GM12878 (cell line): ENCODE results near the gene TMEM217.

Source experiments
- CREM ChIP-seq: IDR thresholded peaks from 2 replicates; pipeline ENCODE4 v1.6.1; 2014; ENCODE audit warnings: antibody characterized with exemption, low read depth
- REST ChIP-seq: IDR thresholded peaks from 2 replicates; pipeline ENCODE4 v1.6.1; 2012; ENCODE audit warnings: mild to moderate bottlenecking, low read depth, low read length
- SIN3A ChIP-seq: IDR thresholded peaks from 2 replicates; pipeline ENCODE4 v1.6.1; 2012; ENCODE audit warnings: low read depth, low read length, improper control_type of control experiment

- TF ChIP-seq CREM (no peak), SIN3A (no peak), REST (no peak)
These were observed 3.1 kb downstream of the TMEM217 start for GRCh38 chr6:37254881-37255280.
